ENCODE data around the gene LETM1. TPM values are rescaled to one million over a fixed set of nuclear protein-coding genes. Genes with fewer than 3 reads are reported as not detected.

LETM1 gene
- total and polyA plus RNA-seq, 4 donors: 21.7 to 47.1 (median 26.8) TPM

DNA sequence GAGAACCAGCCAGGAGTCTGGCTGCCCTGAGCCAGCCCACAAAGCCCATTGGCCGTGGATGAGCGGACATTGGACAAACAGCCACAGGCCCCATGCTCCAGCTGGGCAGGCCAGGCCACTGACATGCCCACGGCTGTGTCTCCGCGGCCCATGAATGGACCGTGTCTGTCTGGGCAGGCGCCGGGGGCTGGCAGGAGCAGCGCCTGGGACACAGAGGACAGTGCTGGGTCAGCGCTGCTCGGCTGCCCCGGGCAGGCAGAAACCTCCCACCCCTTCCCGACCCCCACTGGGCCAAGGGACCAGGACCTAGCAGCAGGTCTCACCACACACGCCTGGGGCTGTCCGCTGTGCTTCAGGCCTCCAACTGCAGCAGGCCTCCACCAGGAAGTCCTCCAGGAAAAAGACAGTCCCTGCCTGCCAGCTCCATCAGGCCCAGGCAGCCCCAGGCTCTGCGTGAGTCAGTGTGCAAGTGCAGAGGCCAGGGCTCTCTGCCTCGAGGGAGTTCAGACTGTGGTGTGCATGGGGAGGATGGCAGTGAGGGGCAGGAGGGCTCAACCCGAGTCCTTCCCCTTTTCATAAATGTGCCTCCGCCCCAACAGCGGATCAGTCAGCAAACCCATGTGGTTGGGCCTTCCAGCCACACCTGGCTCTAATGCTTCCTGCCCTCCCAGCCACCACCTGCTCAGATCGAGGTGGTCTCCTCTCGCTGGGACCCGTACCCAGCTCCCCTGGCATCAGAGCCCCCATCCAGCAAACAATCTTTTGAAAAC is 80.0 kb downstream of the LETM1 start:
- WGBS, 2 donors: 71 to 80% methylated on average over 23 of the region's 23 CpGs
- Histone ChIP-seq H3K36me3 (ENCODE audit: control insufficient read depth in 4 of 4, insufficient read depth in 4 of 4, low read length in 4 of 4) (no peaks in the 10 kb centered on the region), H3K27me3 (ENCODE audit: control insufficient read depth in 3 of 3, insufficient read depth in 3 of 3, low read length in 2 of 3) (no peaks in the 10 kb centered on the region), H3K27ac (ENCODE audit: low read depth in 1 of 2, low read length in 1 of 2) (no peak overlapping the region), H3K9ac (ENCODE audit: insufficient read depth in 1 of 2, low read length in 2 of 2) (no peak overlapping the region), H3K4me3 (no peak overlapping the region), H3K4me1 (ENCODE audit: control insufficient read depth in 5 of 5, insufficient read depth in 5 of 5, low read length in 5 of 5) (peaks cover 0 to 36% (median 9%) of the 10 kb centered on the region in 5 donors), H3K9me3 (ENCODE audit: control insufficient read depth in 4 of 4, insufficient read depth in 3 of 4, low read length in 3 of 4) (no peaks in the 10 kb centered on the region)
- no peak for ATAC-seq (ENCODE audit: insufficient read depth, low FRiP score)
- TF ChIP-seq CTCF (IDR thresholded peaks at IDR 0.05; ENCODE audit: control extremely low read depth, extremely low read depth): no peak
- DNase-seq: no peak

DNA sequence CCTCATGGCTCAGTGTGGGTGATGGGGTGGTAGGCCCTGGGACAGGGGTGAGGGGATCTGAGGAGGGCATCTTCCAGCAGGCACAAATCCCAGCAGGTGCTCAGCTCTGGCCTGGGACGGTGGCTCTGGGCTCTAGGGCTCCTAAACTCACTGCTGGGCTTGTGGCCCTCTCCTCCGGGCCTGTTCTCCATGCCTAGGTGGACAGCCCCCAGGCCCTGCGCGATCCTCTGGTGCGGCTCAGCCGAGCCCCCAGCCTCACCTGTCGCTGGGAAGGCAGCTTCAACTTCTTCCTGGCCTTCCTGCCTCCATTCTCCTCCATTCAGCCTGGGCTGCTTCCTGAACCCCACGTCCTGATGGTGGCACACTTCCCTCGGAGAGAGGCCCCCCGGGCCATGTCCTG is 82.2 kb downstream of the LETM1 start:
- no peak overlapping the region for H3K27ac ChIP-seq (ENCODE audit: low read depth in 1 of 2, low read length in 1 of 2)
- no peaks in the 10 kb centered on the region for H3K27me3 ChIP-seq (ENCODE audit: control insufficient read depth in 3 of 3, insufficient read depth in 3 of 3, low read length in 2 of 3)
- ATAC-seq (ENCODE audit: insufficient read depth, low FRiP score) (no peak), DNase-seq (no peak)
- no peaks in the 10 kb centered on the region for H3K36me3 ChIP-seq (ENCODE audit: control insufficient read depth in 4 of 4, insufficient read depth in 4 of 4, low read length in 4 of 4)
- H3K9ac ChIP-seq (ENCODE audit: insufficient read depth in 1 of 2, low read length in 2 of 2): no peak overlapping the region
- TF ChIP-seq CTCF (IDR thresholded peaks at IDR 0.05; ENCODE audit: control extremely low read depth, extremely low read depth): no peak
- WGBS, 2 donors: 84 to 86% methylated on average over 9 to 10 of the region's 10 CpGs
- H3K4me3 ChIP-seq: no peak overlapping the region
- peaks cover 0 to 55% (median 7%) of the 10 kb centered on the region in 5 donors for H3K4me1 ChIP-seq (ENCODE audit: control insufficient read depth in 5 of 5, insufficient read depth in 5 of 5, low read length in 5 of 5)
- H3K9me3 ChIP-seq (ENCODE audit: control insufficient read depth in 4 of 4, insufficient read depth in 3 of 4, low read length in 3 of 4): no peaks in the 10 kb centered on the region

DNA sequence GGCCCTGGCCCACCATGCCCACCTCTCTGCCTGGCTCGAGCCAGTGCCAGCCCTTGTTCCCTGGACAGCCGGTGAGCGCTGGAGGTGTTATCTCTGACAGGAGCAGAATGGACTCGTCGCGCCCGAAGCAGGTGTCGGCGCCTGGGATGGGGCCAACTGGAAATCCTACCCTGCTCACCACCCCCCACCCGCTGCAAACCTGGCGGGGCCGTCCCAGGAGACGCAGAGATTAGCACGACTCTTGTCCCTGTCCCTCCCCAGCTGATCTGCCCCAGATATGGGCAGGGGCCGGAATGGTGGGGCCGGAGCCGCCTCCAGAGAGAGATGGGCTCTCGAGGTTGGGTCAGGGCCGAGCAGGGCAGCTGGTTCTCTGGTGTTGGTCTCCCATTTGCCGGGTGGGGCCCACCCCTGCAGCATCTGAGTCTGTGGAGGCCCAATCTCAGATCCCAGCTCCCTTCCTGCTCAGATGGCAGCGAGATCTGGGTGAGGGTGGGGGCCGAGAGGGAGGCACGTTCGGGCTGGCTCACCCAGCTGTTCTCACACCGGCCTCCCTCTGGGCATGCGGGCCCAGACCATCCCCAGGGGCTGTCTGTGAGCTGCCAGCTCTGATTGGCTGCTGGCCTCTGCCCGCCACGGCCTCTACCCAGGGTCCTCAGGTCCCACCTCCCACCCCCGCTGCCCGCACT is 83.0 kb downstream of the LETM1 start:
- TF ChIP-seq CTCF (IDR thresholded peaks at IDR 0.05; ENCODE audit: control extremely low read depth, extremely low read depth): no peak
- no peak for ATAC-seq (ENCODE audit: insufficient read depth, low FRiP score)
- WGBS, 2 donors: 76 to 79% methylated on average over 29 to 30 of the region's 30 CpGs

More for the DNA sequence above, 83.0 kb downstream of the LETM1 start:
- H3K9me3 ChIP-seq (ENCODE audit: control insufficient read depth in 4 of 4, insufficient read depth in 3 of 4, low read length in 3 of 4): no peaks in the 10 kb centered on the region
- H3K9ac ChIP-seq (ENCODE audit: insufficient read depth in 1 of 2, low read length in 2 of 2): no peak overlapping the region
- no peak for DNase-seq
- H3K36me3 ChIP-seq (ENCODE audit: control insufficient read depth in 4 of 4, insufficient read depth in 4 of 4, low read length in 4 of 4): no peaks in the 10 kb centered on the region
- no peak overlapping the region for H3K4me3 ChIP-seq
- H3K4me1 ChIP-seq (ENCODE audit: control insufficient read depth in 5 of 5, insufficient read depth in 5 of 5, low read length in 5 of 5): peaks cover 0 to 52% (median 7%) of the 10 kb centered on the region in 5 donors
- no peaks in the 10 kb centered on the region for H3K27me3 ChIP-seq (ENCODE audit: control insufficient read depth in 3 of 3, insufficient read depth in 3 of 3, low read length in 2 of 3)
- no peak overlapping the region for H3K27ac ChIP-seq (ENCODE audit: low read depth in 1 of 2, low read length in 1 of 2)

All from lung (tissue), 12 donors.